ENCODE data around the gene TIMM10.

Gene TIMM10

DNA sequence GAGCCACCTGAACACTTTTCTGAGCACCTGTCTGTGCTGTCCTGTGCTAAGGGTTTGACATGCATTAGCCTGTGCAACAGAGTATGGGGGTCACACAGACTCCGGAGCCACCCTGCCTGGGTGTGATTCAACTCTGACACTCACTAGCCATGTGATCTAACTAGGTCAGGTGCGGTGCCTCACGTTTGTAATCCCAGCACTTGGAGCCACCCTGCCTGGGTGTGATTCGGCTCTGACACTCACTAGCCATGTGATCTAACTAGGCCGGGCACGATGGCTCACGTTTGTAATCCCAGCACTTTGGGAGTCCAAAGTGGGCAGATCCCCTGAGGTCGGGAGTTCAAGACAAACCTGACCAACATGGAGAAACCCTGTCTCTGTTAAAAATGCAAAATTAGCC, 25.5 kb upstream of the TIMM10 start:
- Histone ChIP-seq H3K9me2 (replicated peaks; ENCODE audit: control insufficient read depth, low read length) (no peaks in the 10 kb centered on the region), H3K79me2 (ENCODE audit: control insufficient read depth, low read length) (no peaks in the 10 kb centered on the region), H4K20me1 (ENCODE audit: control insufficient read depth, insufficient read depth, low read depth, low read length) (no peaks in the 10 kb centered on the region), H3K4me1 (ENCODE audit: control insufficient read depth, low read length) (no peaks in the 10 kb centered on the region), H3K4me2 (ENCODE audit: low read length) (no peak overlapping the region), H3K4me3 (ENCODE audit: low read length) (no peak overlapping the region), H3K9me3 (ENCODE audit: control insufficient read depth, insufficient read depth, low read length) (no peaks in the 10 kb centered on the region), H3K27me3 (ENCODE audit: control insufficient read depth, low read length) (no peaks in the 10 kb centered on the region), H3K27ac (ENCODE audit: low read depth, low read length) (no peak overlapping the region), H3F3A (ENCODE audit: control insufficient read depth, insufficient read depth) (no peaks in the 10 kb centered on the region), H3K36me3 (ENCODE audit: control insufficient read depth, low read length) (no peaks in the 10 kb centered on the region)
- no peak for TF ChIP-seq EZH2phosphoT487 (IDR thresholded peaks at IDR 0.05; ENCODE audit: borderline replicate concordance, low read length)
- no peak for TF ChIP-seq CTCF (IDR thresholded peaks at IDR 0.05; ENCODE audit: low read depth, low read length, poor library complexity, severe bottlenecking)

GRCh38 chr11:57555393-57555792, 24.8 kb upstream of the TIMM10 start:
- H3K4me1 ChIP-seq (ENCODE audit: control insufficient read depth, low read length): no peaks in the 10 kb centered on the region
- no peaks in the 10 kb centered on the region for H3K79me2 ChIP-seq (ENCODE audit: control insufficient read depth, low read length)
- no peaks in the 10 kb centered on the region for H3K9me2 ChIP-seq (replicated peaks; ENCODE audit: control insufficient read depth, low read length)
- no peak overlapping the region for H3K27ac ChIP-seq (ENCODE audit: low read depth, low read length)
- H3F3A ChIP-seq (ENCODE audit: control insufficient read depth, insufficient read depth): no peaks in the 10 kb centered on the region
- no peaks in the 10 kb centered on the region for H3K36me3 ChIP-seq (ENCODE audit: control insufficient read depth, low read length)
- no peaks in the 10 kb centered on the region for H3K27me3 ChIP-seq (ENCODE audit: control insufficient read depth, low read length)
- no peak overlapping the region for H3K4me3 ChIP-seq (ENCODE audit: low read length)
- H4K20me1 ChIP-seq (ENCODE audit: control insufficient read depth, insufficient read depth, low read depth, low read length): no peaks in the 10 kb centered on the region
- H3K9me3 ChIP-seq (ENCODE audit: control insufficient read depth, insufficient read depth, low read length): no peaks in the 10 kb centered on the region
- no peak overlapping the region for H3K4me2 ChIP-seq (ENCODE audit: low read length)
- TF ChIP-seq EZH2phosphoT487 (IDR thresholded peaks at IDR 0.05; ENCODE audit: borderline replicate concordance, low read length): no peak
- TF ChIP-seq CTCF (IDR thresholded peaks at IDR 0.05; ENCODE audit: low read depth, low read length, poor library complexity, severe bottlenecking): no peak

DNA sequence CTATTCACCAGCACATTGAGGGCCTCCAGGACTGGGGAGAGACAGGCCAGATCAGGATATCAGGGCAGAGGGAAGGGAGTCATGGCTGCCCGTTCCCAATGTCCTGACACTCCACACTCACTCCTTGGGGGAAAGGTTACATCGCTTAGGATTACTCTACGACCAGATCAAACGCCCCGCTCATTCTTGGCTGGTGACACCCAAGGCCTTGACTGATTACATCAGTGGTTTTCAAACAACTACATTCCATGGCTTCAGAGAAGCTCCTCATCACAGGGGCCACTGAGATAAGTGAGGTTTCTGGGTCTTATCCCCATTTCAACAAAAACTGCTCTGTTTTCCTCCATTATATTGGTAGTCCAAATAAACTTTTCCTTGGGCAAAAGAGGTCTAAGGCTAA, 21.9 kb upstream of the TIMM10 start:
- no peak overlapping the region for H3K27ac ChIP-seq (ENCODE audit: low read depth, low read length)
- TF ChIP-seq EZH2phosphoT487 (IDR thresholded peaks at IDR 0.05; ENCODE audit: borderline replicate concordance, low read length) (no peak), CTCF (IDR thresholded peaks at IDR 0.05; ENCODE audit: low read depth, low read length, poor library complexity, severe bottlenecking) (no peak)
- no peak overlapping the region for H3K4me2 ChIP-seq (ENCODE audit: low read length)
- no peaks in the 10 kb centered on the region for H3K79me2 ChIP-seq (ENCODE audit: control insufficient read depth, low read length)
- no peaks in the 10 kb centered on the region for H3K9me3 ChIP-seq (ENCODE audit: control insufficient read depth, insufficient read depth, low read length)
- H4K20me1 ChIP-seq (ENCODE audit: control insufficient read depth, insufficient read depth, low read depth, low read length): no peaks in the 10 kb centered on the region
- no peaks in the 10 kb centered on the region for H3K36me3 ChIP-seq (ENCODE audit: control insufficient read depth, low read length)
- no peaks in the 10 kb centered on the region for H3K9me2 ChIP-seq (replicated peaks; ENCODE audit: control insufficient read depth, low read length)
- H3K27me3 ChIP-seq (ENCODE audit: control insufficient read depth, low read length): no peaks in the 10 kb centered on the region
- peaks cover 3% of the 10 kb centered on the region for H3K4me1 ChIP-seq (ENCODE audit: control insufficient read depth, low read length)
- H3F3A ChIP-seq (ENCODE audit: control insufficient read depth, insufficient read depth): no peaks in the 10 kb centered on the region
- no peak overlapping the region for H3K4me3 ChIP-seq (ENCODE audit: low read length)

DNA sequence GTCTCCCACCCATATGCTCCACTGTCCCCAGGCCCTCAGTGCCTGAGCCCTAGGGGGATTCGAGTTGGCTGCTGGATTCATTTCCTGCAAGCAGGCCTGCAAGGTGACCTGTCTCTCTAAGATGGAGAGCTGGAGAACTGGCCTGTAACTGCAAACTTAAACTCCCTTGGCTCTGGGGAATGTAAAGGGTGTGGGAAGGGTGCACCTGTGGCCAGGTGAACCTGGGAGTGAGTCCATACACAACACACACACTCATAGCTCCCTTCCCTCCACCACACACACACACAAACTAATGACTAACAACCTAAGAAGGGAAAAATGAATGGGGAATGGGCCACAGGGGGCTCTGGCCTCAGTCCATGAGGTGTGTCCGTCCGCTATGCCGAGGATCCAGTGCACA, 21.4 kb upstream of the TIMM10 start:
- Histone ChIP-seq H3K9me2 (replicated peaks; ENCODE audit: control insufficient read depth, low read length) (no peaks in the 10 kb centered on the region), H4K20me1 (ENCODE audit: control insufficient read depth, insufficient read depth, low read depth, low read length) (no peaks in the 10 kb centered on the region), H3K36me3 (ENCODE audit: control insufficient read depth, low read length) (no peaks in the 10 kb centered on the region), H3K27ac (ENCODE audit: low read depth, low read length) (no peak overlapping the region), H3K4me2 (ENCODE audit: low read length) (no peak overlapping the region), H3K9me3 (ENCODE audit: control insufficient read depth, insufficient read depth, low read length) (no peaks in the 10 kb centered on the region), H3K27me3 (ENCODE audit: control insufficient read depth, low read length) (no peaks in the 10 kb centered on the region), H3K4me3 (ENCODE audit: low read length) (no peak overlapping the region), H3F3A (ENCODE audit: control insufficient read depth, insufficient read depth) (no peaks in the 10 kb centered on the region), H3K4me1 (ENCODE audit: control insufficient read depth, low read length) (peaks cover 3% of the 10 kb centered on the region), H3K79me2 (ENCODE audit: control insufficient read depth, low read length) (no peaks in the 10 kb centered on the region)
- TF ChIP-seq CTCF (IDR thresholded peaks at IDR 0.05; ENCODE audit: low read depth, low read length, poor library complexity, severe bottlenecking) (no peak), EZH2phosphoT487 (IDR thresholded peaks at IDR 0.05; ENCODE audit: borderline replicate concordance, low read length) (no peak)
